ENCODE results near the gene ASB15. TPM values are rescaled to one million over a fixed set of nuclear protein-coding genes. Genes with fewer than 3 reads are reported as not detected.

ASB15 gene
- total and polyA plus RNA-seq, 2 experiments from 2014 or later, result not detected

DNA sequence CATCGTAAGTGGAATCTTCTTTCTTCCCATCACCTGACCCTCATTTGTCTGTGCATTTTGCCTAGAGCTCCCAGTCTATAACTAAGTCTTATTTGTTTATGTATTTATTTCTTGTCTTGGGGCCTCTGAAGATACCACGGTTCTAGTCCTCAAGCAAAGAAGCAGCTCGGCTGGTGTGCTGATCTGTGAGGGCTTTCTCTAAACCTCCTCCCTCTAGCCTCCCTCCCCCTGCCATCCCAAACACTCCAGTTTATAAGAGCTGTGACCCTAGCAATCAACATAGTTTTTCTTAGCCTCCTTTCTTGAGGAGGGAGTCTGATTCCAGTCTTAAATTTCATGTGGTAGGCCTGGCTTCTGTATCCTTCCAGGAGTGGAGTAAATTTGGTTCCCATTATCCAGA is 28.3 kb upstream of the ASB15 start:
- H3K79me2 ChIP-seq (ENCODE audit: insufficient read depth), result no peaks in the 10 kb centered on the region
- WGBS, 2 experiments (ENCODE audit: low coverage in 1 of 2, low lambda C conversion rate in 2 of 2, missing lambda C conversion rate in 2 of 2), result 55 to 56% methylated on average over 3 of the region's 3 CpGs
- in situ Hi-C loops (cut with MboI), result no loop called here
- TF ChIP-seq EZH2phosphoT487 (IDR thresholded peaks at IDR 0.05; ENCODE audit: insufficient read depth, low read depth), result no peak
- no peak for TF ChIP-seq EZH2 (IDR thresholded peaks at IDR 0.05; ENCODE audit: insufficient read depth, poor library complexity, severe bottlenecking)
- H3K9me3 ChIP-seq (ENCODE audit: low read depth), result no peaks in the 10 kb centered on the region
- H3K9ac ChIP-seq, result no peak overlapping the region
- H3K36me3 ChIP-seq (ENCODE audit: low read depth), result no peaks in the 10 kb centered on the region
- no peak overlapping the region for H3K4me2 ChIP-seq (ENCODE audit: unreplicated experiment)
- H3K9me2 ChIP-seq (ENCODE audit: insufficient read depth), result no peaks in the 10 kb centered on the region
- no peaks in the 10 kb centered on the region for H3K4me1 ChIP-seq (ENCODE audit: insufficient read depth)
- H3K4me3 ChIP-seq, result no peak overlapping the region
- H3F3A ChIP-seq (ENCODE audit: insufficient read depth), result no peaks in the 10 kb centered on the region
- H4K20me1 ChIP-seq (ENCODE audit: insufficient read depth), result no peaks in the 10 kb centered on the region
- no peak overlapping the region for H3K27ac ChIP-seq
- H3K27me3 ChIP-seq (replicated peaks; ENCODE audit: insufficient read depth), result peaks cover 18% of the 10 kb centered on the region
- no peak for DNase-seq
- no peak overlapping the region for H2AFZ ChIP-seq

DNA sequence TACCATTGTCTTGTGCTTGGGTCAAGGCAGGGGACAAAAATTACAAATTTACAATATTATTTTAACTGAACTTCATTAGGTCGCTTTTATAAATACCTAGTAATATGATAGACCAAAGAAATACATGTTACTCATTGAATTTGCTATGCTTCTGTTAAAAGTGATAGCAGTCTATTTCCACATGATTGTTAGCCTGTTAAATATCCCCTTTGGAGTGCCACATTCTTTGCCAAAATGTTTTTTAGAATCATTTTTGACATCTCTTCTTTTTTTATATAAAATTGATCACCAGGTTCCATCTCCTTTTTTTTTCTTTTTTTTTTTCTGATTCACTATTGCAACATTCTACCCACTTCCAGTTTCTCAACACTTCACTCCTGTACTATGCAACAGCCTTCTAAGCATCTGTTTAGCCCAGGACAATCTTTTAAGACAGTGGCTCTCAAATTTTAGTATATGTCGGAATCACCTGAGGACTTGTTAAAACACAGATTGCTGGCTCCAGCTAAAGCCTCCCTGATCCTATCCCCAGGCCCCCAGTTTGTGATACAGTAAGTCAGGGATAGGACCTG is 27.6 kb upstream of the ASB15 start:
- TF ChIP-seq EZH2 (IDR thresholded peaks at IDR 0.05; ENCODE audit: insufficient read depth, poor library complexity, severe bottlenecking), result no peak
- TF ChIP-seq EZH2phosphoT487 (IDR thresholded peaks at IDR 0.05; ENCODE audit: insufficient read depth, low read depth), result no peak
- no peak overlapping the region for H3K4me3 ChIP-seq
- no peaks in the 10 kb centered on the region for H3K9me2 ChIP-seq (ENCODE audit: insufficient read depth)
- no peak overlapping the region for H3K4me2 ChIP-seq (ENCODE audit: unreplicated experiment)
- H3K9ac ChIP-seq, result no peak overlapping the region
- no peaks in the 10 kb centered on the region for H3K79me2 ChIP-seq (ENCODE audit: insufficient read depth)
- H3F3A ChIP-seq (ENCODE audit: insufficient read depth), result no peaks in the 10 kb centered on the region
- no peaks in the 10 kb centered on the region for H3K36me3 ChIP-seq (ENCODE audit: low read depth)
- WGBS, 2 experiments (ENCODE audit: low coverage in 1 of 2, low lambda C conversion rate in 2 of 2, missing lambda C conversion rate in 2 of 2), result 36 to 38% methylated on average over 2 of the region's 2 CpGs
- no peak overlapping the region for H3K27ac ChIP-seq
- no peaks in the 10 kb centered on the region for H3K9me3 ChIP-seq (ENCODE audit: low read depth)
- in situ Hi-C loops (cut with MboI), result no loop called here
- H2AFZ ChIP-seq, result no peak overlapping the region
- H3K4me1 ChIP-seq (ENCODE audit: insufficient read depth), result no peaks in the 10 kb centered on the region
- peaks cover 18% of the 10 kb centered on the region for H3K27me3 ChIP-seq (replicated peaks; ENCODE audit: insufficient read depth)
- H4K20me1 ChIP-seq (ENCODE audit: insufficient read depth), result no peaks in the 10 kb centered on the region
- peak; percentile 5 for DNase-seq

DNA sequence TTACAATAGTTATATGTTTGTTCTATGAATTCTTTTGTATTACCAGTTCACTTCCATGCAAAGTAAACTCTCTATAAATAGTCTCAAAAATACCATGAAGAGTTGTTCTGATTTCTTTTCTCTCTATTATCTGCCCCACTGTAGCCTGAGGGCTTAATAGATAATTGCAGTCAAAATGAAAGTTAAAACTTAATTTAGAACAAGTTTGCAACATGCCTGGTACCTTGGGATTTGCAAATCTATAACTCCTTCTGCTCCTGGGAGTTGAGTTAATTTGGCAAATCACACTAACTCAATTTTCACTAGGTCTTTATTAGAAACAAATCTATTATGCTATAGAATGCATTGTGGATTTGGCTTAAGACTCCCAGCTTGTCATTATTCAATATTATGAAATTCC is 22.2 kb upstream of the ASB15 start:
- Histone ChIP-seq H3K4me1 (ENCODE audit: insufficient read depth) (no peaks in the 10 kb centered on the region), H3K36me3 (ENCODE audit: low read depth) (no peaks in the 10 kb centered on the region), H4K20me1 (ENCODE audit: insufficient read depth) (no peaks in the 10 kb centered on the region), H3K27me3 (replicated peaks; ENCODE audit: insufficient read depth) (peaks cover 28% of the 10 kb centered on the region), H3K27ac (no peak overlapping the region), H3K9ac (no peak overlapping the region), H2AFZ (no peak overlapping the region), H3K4me2 (ENCODE audit: unreplicated experiment) (no peak overlapping the region), H3K79me2 (ENCODE audit: insufficient read depth) (no peaks in the 10 kb centered on the region), H3K9me3 (ENCODE audit: low read depth) (no peaks in the 10 kb centered on the region), H3F3A (ENCODE audit: insufficient read depth) (no peaks in the 10 kb centered on the region), H3K4me3 (no peak overlapping the region), H3K9me2 (ENCODE audit: insufficient read depth) (no peaks in the 10 kb centered on the region)
- TF ChIP-seq EZH2phosphoT487 (IDR thresholded peaks at IDR 0.05; ENCODE audit: insufficient read depth, low read depth) (no peak), EZH2 (IDR thresholded peaks at IDR 0.05; ENCODE audit: insufficient read depth, poor library complexity, severe bottlenecking) (no peak)
- no peak for DNase-seq
- in situ Hi-C loops (cut with MboI), result no loop called here

DNA sequence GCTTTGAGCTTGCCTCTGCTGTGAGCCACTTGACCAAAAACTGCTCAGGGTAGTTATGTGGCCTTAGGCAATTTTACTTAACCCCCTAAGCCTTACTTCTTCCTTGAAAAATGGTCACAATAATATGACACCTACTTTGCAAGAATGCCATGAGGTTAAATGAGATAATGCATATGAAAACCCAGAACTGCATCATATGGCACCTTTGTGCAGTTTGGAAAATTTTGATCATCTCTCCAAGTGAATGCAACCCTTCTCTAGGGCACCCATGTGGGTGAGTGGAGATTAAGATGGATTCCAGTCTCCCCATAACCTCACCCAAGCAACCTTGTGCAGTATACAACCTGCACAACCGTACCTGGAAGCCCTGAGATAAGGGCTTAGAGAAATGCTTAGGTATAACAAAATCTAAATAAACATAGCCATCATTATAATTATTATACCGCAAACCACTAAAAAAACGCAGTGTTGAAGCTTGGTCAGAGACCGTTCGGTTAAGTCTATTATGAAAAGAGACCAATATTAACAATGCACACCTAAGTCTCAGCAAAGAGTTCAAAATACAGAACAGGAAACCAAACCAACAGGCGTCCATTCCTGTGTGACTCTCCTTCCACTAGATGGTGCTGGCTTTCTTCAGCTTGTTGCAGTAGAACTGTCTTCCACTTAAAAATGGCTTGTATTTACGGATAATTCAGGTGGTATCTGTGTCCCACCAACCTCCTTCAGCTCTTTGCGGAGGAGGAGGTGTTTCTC is 21.0 kb upstream of the ASB15 start:
- Histone ChIP-seq H3K27me3 (replicated peaks; ENCODE audit: insufficient read depth) (peaks cover 28% of the 10 kb centered on the region), H3K9me2 (ENCODE audit: insufficient read depth) (no peaks in the 10 kb centered on the region), H3K4me2 (ENCODE audit: unreplicated experiment) (no peak overlapping the region), H3K4me1 (ENCODE audit: insufficient read depth) (no peaks in the 10 kb centered on the region), H3F3A (ENCODE audit: insufficient read depth) (no peaks in the 10 kb centered on the region), H3K9me3 (ENCODE audit: low read depth) (no peaks in the 10 kb centered on the region), H3K4me3 (no peak overlapping the region), H4K20me1 (ENCODE audit: insufficient read depth) (no peaks in the 10 kb centered on the region), H3K36me3 (ENCODE audit: low read depth) (no peaks in the 10 kb centered on the region), H3K79me2 (ENCODE audit: insufficient read depth) (no peaks in the 10 kb centered on the region), H3K9ac (no peak overlapping the region), H3K27ac (no peak overlapping the region), H2AFZ (peak overlapping the region; percentile 66; the same call in 1 of the 2 replicates)
- in situ Hi-C loops (cut with MboI), result no loop called here
- 20% methylated on average over 8 of the region's 8 CpGs for WGBS, 2 experiments (ENCODE audit: low coverage in 1 of 2, low lambda C conversion rate in 2 of 2, missing lambda C conversion rate in 2 of 2)
- DNase-seq, result peak; percentile 67
- TF ChIP-seq EZH2 (IDR thresholded peaks at IDR 0.05; ENCODE audit: insufficient read depth, poor library complexity, severe bottlenecking), result no peak
- TF ChIP-seq EZH2phosphoT487 (IDR thresholded peaks at IDR 0.05; ENCODE audit: insufficient read depth, low read depth), result no peak
